Measurements from ENCODE around the gene EPHB1. TPM values are rescaled to one million over a fixed set of nuclear protein-coding genes. Genes with fewer than 3 reads are reported as not detected.

The EPHB1 gene
- total and polyA plus RNA-seq, 4 donors: 0.23 to 1.7 (median 0.52) TPM

GRCh38 chr3:134988666-134989065 is 193.6 kb downstream of the EPHB1 start:
- TF ChIP-seq NR2F2 (IDR thresholded peaks at IDR 0.05) (no peak), JUND (IDR thresholded peaks at IDR 0.05) (no peak), EGR1 (IDR thresholded peaks at IDR 0.05; ENCODE audit: low read depth in 2 of 2) (no peak), ATF3 (IDR thresholded peaks at IDR 0.05) (no peak), MAX (IDR thresholded peaks at IDR 0.05) (no peak), HNF4A (conservative IDR thresholded peaks at IDR 0.05) (no peak), HNF4G (IDR thresholded peaks at IDR 0.05) (no peak), CTCF (IDR thresholded peaks at IDR 0.05; ENCODE audit: low read depth, low read length, missing input control) (no peak), RAD21 (IDR thresholded peaks at IDR 0.05) (no peak), ZBTB33 (IDR thresholded peaks at IDR 0.05) (no peak)
- TF ChIP-seq, protein P1, sequence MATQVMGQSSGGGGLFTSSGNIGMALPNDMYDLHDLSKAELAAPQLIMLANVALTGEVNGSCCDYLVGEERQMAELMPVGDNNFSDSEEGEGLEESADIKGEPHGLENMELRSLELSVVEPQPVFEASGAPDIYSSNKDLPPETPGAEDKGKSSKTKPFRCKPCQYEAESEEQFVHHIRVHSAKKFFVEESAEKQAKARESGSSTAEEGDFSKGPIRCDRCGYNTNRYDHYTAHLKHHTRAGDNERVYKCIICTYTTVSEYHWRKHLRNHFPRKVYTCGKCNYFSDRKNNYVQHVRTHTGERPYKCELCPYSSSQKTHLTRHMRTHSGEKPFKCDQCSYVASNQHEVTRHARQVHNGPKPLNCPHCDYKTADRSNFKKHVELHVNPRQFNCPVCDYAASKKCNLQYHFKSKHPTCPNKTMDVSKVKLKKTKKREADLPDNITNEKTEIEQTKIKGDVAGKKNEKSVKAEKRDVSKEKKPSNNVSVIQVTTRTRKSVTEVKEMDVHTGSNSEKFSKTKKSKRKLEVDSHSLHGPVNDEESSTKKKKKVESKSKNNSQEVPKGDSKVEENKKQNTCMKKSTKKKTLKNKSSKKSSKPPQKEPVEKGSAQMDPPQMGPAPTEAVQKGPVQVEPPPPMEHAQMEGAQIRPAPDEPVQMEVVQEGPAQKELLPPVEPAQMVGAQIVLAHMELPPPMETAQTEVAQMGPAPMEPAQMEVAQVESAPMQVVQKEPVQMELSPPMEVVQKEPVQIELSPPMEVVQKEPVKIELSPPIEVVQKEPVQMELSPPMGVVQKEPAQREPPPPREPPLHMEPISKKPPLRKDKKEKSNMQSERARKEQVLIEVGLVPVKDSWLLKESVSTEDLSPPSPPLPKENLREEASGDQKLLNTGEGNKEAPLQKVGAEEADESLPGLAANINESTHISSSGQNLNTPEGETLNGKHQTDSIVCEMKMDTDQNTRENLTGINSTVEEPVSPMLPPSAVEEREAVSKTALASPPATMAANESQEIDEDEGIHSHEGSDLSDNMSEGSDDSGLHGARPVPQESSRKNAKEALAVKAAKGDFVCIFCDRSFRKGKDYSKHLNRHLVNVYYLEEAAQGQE (IDR thresholded peaks at IDR 0.05): no peak
- Histone ChIP-seq H3K4me3 (ENCODE audit: low read depth in 1 of 3, low read length in 3 of 3) (no peak overlapping the region), H3K27me3 (ENCODE audit: control insufficient read depth in 4 of 4, insufficient read depth in 4 of 4, low read length in 3 of 4) (no peaks in the 10 kb centered on the region), H3K9me3 (ENCODE audit: control insufficient read depth in 4 of 4, low read length in 3 of 4) (no peaks in the 10 kb centered on the region), H3K4me1 (ENCODE audit: control insufficient read depth in 4 of 4, insufficient read depth in 4 of 4, low read length in 3 of 4) (no peaks in the 10 kb centered on the region), H3K36me3 (ENCODE audit: control insufficient read depth in 4 of 4, insufficient read depth in 3 of 4, low read depth in 1 of 4, low read length in 3 of 4) (no peaks in the 10 kb centered on the region), H3K27ac (ENCODE audit: low read depth in 1 of 2, low read length in 2 of 2) (no peak overlapping the region), H3K9ac (ENCODE audit: low read depth in 1 of 2, low read length in 2 of 2) (no peak overlapping the region)
- DNase-seq (ENCODE audit: low spot score): no peak
- WGBS: 67% methylated on average over 2 of the region's 2 CpGs

- H3K4me1 ChIP-seq (ENCODE audit: control insufficient read depth in 4 of 4, insufficient read depth in 4 of 4, low read length in 3 of 4): no peaks in the 10 kb centered on the region
These were observed 195.9 kb downstream of the EPHB1 start for GRCh38 chr3:134991003-134991402.

More at GRCh38 chr3:134991003-134991402, 195.9 kb downstream of the EPHB1 start:
- H3K9me3 ChIP-seq (ENCODE audit: control insufficient read depth in 4 of 4, low read length in 3 of 4): no peaks in the 10 kb centered on the region
- WGBS: 65% methylated on average over 4 of the region's 4 CpGs
- no peak overlapping the region for H3K27ac ChIP-seq (ENCODE audit: low read depth in 1 of 2, low read length in 2 of 2)
- TF ChIP-seq FOXA2 (IDR thresholded peaks at IDR 0.05) (no peak), SP1 (IDR thresholded peaks at IDR 0.05) (no peak)
- H3K9ac ChIP-seq (ENCODE audit: low read depth in 1 of 2, low read length in 2 of 2): no peak overlapping the region
- DNase-seq (ENCODE audit: low spot score): no peak
- no peaks in the 10 kb centered on the region for H3K27me3 ChIP-seq (ENCODE audit: control insufficient read depth in 4 of 4, insufficient read depth in 4 of 4, low read length in 3 of 4)
- no peaks in the 10 kb centered on the region for H3K36me3 ChIP-seq (ENCODE audit: control insufficient read depth in 4 of 4, insufficient read depth in 3 of 4, low read depth in 1 of 4, low read length in 3 of 4)
- H3K4me3 ChIP-seq (ENCODE audit: low read depth in 1 of 3, low read length in 3 of 3): no peak overlapping the region
